PC-9 (cell line): Measurements from ENCODE around the gene GJC2.

ENCODE experiments used
- CTCF ChIP-seq: fragments of 200-600 bp; sonication (generic); conservative IDR thresholded peaks from 2 replicates; pipeline ENCODE4 v1.6.1; 2017; ENCODE audit warnings: mixed run types, antibody characterized with exemption, mild to moderate bottlenecking, moderate library complexity
- EZH2 ChIP-seq: fragments of 200-600 bp; sonication (generic); IDR thresholded peaks from 2 replicates; pipeline ENCODE4 v1.8.0; 2017; ENCODE audit warnings: antibody characterized with exemption, low read depth

- TF ChIP-seq CTCF = no peak
- TF ChIP-seq EZH2 = no peak
These were observed 31.9 kb downstream of the GJC2 start for GRCh38 chr1:228181645-228182034.
